Heart left ventricle (tissue), 16 donors: ENCODE results near the gene PRKAR1B. TPM values are rescaled to one million over a fixed set of nuclear protein-coding genes. Genes with fewer than 3 reads are reported as not detected.

Experiments used
- ATAC-seq, 4 donors: fragments of 200-7000 bp; cut with Tn5 transposase; one replicate each; pipeline ENCODE4 v1.9.1; 2020 to 2022; ENCODE audit warnings: moderate library complexity in 4 of 4, mild to moderate bottlenecking in 3 of 4, moderate number of reproducible peaks in 1 of 4
- DNase-seq, 5 donors: peaks; one replicate each; pipeline ENCODE4 v3.0.0-alpha.2; 2020
- H3K27ac ChIP-seq, 12 donors: fragments of 200-600 bp; sonication (generic) in 4 of 12; one replicate each; pipeline versions ENCODE4 v1.5.0 to v1.8.0; 2016 to 2022; ENCODE audit warnings: mild to moderate bottlenecking in 2 of 12
- H3K27me3 ChIP-seq, 9 donors: fragments of 200-600 bp; sonication (generic) in 2 of 9; one replicate each; pipeline versions ENCODE4 v1.5.1 to v1.8.0; 2016 to 2022; ENCODE audit warnings: mild to moderate bottlenecking in 3 of 9
- H3K36me3 ChIP-seq, 9 donors: fragments of 200-600 bp; sonication (generic) in 2 of 9; one replicate each; pipeline versions ENCODE4 v1.5.0 to v1.8.0; 2018 to 2022; ENCODE audit warnings: mild to moderate bottlenecking in 2 of 9
- H3K4me1 ChIP-seq, 12 donors: fragments of 200-600 bp; sonication (generic) in 4 of 12; one replicate each; pipeline versions ENCODE4 v1.5.0 to v1.8.0; 2016 to 2022; ENCODE audit warnings: mild to moderate bottlenecking in 3 of 12
- H3K4me3 ChIP-seq, 12 donors: fragments of 200-600 bp; sonication (generic) in 4 of 12; one replicate each; pipeline versions ENCODE4 v1.5.0 to v1.8.0; 2017 to 2022; ENCODE audit warnings: mild to moderate bottlenecking in 9 of 12, moderate library complexity in 4 of 12
- H3K9me3 ChIP-seq, 12 donors: fragments of 200-600 bp; sonication (generic) in 4 of 12; one replicate each; pipeline versions ENCODE4 v1.5.0 to v1.8.0; 2016 to 2022; ENCODE audit warnings: mild to moderate bottlenecking in 1 of 12
- POLR2A ChIP-seq, 2 donors: fragments of 450-650 bp; IDR thresholded peaks; one replicate each; pipeline ENCODE4 v1.6.1; 2017; ENCODE audit warnings: antibody characterized with exemption in 2 of 2, mild to moderate bottlenecking in 2 of 2, moderate library complexity in 2 of 2
- WGBS, 4 donors: extraction: QIAGEN DNeasy Blood & Tissue Kit in 2 of 4; methylation state at CpG; one replicate each; pipeline versions ENCODE4 v1.1.5 to v1.1.7; 2013 to 2018; 5-methylcytosine and 5-hydroxymethylcytosine counted together
- intact Hi-C, 10 donors: fragments of 100-400 bp; cut with DNase I; formaldehyde crosslinking; loops; one replicate each; pipeline versions ENCODE4 v1.11.1 to v1.14.2; 2022
- polyA plus RNA-seq, 2 donors: library from polyadenylated mRNA; stranded (reverse); fragments of 200-250 nt; gene quantifications; one replicate each; pipeline ENCODE4 v1.2.3, GENCODE V29; 2013
- total RNA-seq, 9 donors: library from RNA; depleted of rRNA in 2 of 9; stranded (reverse); fragments of >200 nt in 2 of 9; fragmentation: NEBNext Ultra II Directional in 3 of 9; extraction: Animal tissue kit (Norgen Biotek cat#: 25700) in 3 of 9; gene quantifications; one replicate each; pipeline versions ENCODE4 v1.1.0 to v1.2.4, GENCODE V29; 2016 to 2023
- TF ChIP-seq, protein P1 (sequence below), 12 donors: fragments of 200-600 bp; sonication (generic) in 4 of 12; IDR thresholded peaks; one replicate each; pipeline versions ENCODE4 v1.5.0 to v1.8.0; 2018 to 2022; ENCODE audit warnings: antibody characterized with exemption in 12 of 12, mild to moderate bottlenecking in 5 of 12
- donor health status: ischemic (EF 13 %, LVEDD 7.1; RV severe dilation, severe dysfunction).
- donor health status: healthy with polysubstance abuse.
- donor health status: DM: no; HTN: yes; CAD: no.
- donor health status: DM: no; HTN: no; CAD: no.
- donor health status: ischemic (EF 25% LVEDD 6.9; RV normal size, moderate dysfunction).
- donor health status: ischemic (EF 25% LVEDD 5.7; RV mildly dilated, moderate dysfunction).
- donor health status: healthy.
- donor health status: DM: yes; HTN: yes; CAD: no.
- donor health status: ischemic (EF 35%, LVEDD 5.7; RV mildly dilated, moderate dysfunction).
- donor health status: nonischemic (EF 11% LVEDD 7.7; RV severe dilation, severe dysfunction).
- donor health status: DM: yes; HTN: yes; CAD: no.
- donor health status: PGD.
- donor health status: ischemic (EF 29% LVEDD 5.4; RV normal size, mild dysfunction).
- donor health status: nonischemic (EF 23%, LVEDD 6.1; RV moderate dilation, normal function).

Gene PRKAR1B
- total and polyA plus RNA-seq, 11 donors: 4.1 to 22.2 (median 17.9) TPM

DNA sequence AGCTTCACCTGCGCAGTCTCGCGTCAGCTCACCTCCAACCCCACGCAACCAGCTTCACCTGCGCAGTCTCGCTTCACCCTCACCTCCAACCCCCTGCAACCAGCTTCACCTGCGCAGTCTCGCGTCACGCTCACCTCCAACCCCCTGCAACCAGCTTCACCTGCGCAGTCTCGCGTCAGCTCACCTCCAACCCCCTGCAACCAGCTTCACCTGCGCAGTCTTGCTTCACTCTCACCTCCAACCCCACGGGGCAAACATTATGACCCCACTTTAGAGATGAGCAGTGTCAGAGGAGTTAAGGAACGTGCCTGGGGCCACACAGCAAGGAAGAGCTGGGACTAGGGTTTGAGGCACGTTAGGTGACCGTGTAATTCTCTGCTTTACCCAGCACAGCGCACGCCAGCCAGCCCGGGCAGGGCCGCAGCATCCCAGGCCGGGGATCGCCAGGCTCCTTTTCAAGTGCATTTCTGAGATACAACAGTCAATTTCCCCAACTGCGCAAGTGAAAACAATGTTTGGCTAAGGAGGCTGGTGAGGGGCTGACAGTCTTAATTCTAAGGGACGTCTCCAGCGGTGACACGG is 184.9 kb downstream of the PRKAR1B start:
- Histone ChIP-seq H3K4me1 (peaks cover 0 to 26% (median 17%) of the 10 kb centered on the region in 12 donors), H3K4me3 (no peak overlapping the region), H3K27ac (peak overlapping the region in 4 of 12 donors; percentile 24 to 48 (median 28)), H3K27me3 (no peaks in the 10 kb centered on the region), H3K36me3 (no peaks in the 10 kb centered on the region), H3K9me3 (no peaks in the 10 kb centered on the region)
- DNase-seq: no peak
- no peak for TF ChIP-seq POLR2A (IDR thresholded peaks at IDR 0.05)
- TF ChIP-seq, protein P1, sequence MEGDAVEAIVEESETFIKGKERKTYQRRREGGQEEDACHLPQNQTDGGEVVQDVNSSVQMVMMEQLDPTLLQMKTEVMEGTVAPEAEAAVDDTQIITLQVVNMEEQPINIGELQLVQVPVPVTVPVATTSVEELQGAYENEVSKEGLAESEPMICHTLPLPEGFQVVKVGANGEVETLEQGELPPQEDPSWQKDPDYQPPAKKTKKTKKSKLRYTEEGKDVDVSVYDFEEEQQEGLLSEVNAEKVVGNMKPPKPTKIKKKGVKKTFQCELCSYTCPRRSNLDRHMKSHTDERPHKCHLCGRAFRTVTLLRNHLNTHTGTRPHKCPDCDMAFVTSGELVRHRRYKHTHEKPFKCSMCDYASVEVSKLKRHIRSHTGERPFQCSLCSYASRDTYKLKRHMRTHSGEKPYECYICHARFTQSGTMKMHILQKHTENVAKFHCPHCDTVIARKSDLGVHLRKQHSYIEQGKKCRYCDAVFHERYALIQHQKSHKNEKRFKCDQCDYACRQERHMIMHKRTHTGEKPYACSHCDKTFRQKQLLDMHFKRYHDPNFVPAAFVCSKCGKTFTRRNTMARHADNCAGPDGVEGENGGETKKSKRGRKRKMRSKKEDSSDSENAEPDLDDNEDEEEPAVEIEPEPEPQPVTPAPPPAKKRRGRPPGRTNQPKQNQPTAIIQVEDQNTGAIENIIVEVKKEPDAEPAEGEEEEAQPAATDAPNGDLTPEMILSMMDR (IDR thresholded peaks at IDR 0.05): no peak
- intact Hi-C loops: no loop called here
- no peak for ATAC-seq
- WGBS, 4 donors: 90 to 95% (median 93%) methylated on average over 28 of the region's 28 CpGs

DNA sequence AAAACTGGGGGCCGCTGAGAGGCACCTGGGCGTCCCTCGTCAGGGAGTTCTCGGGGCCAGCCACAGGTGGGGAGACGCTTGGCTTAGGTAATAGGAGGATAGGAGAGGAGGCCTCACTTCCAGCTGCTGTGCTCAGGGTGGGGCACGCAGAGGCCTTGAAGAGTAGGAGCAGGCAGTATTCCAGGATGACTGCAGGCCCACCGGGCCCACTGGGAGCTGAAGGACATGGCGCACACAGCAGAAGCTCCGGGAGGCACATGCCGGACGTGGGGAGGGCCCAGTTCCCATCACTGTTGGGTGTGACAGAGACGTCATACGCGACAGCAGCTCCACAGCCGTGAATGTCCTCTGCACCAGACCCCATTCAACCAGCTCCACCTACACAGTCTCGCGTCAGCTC is 185.4 kb downstream of the PRKAR1B start:
- Histone ChIP-seq H3K9me3 (no peaks in the 10 kb centered on the region), H3K36me3 (no peaks in the 10 kb centered on the region), H3K27me3 (no peaks in the 10 kb centered on the region), H3K4me3 (no peak overlapping the region), H3K4me1 (peaks cover 0 to 26% (median 17%) of the 10 kb centered on the region in 12 donors), H3K27ac (no peak overlapping the region)
- DNase-seq (no peak), ATAC-seq (no peak)
- no peak for TF ChIP-seq POLR2A (IDR thresholded peaks at IDR 0.05)
- TF ChIP-seq, protein P1 (IDR thresholded peaks at IDR 0.05): no peak
- 90 to 93% (median 92%) methylated on average over 15 to 17 of the region's 17 CpGs for WGBS, 4 donors
- intact Hi-C loops: no loop called here

DNA sequence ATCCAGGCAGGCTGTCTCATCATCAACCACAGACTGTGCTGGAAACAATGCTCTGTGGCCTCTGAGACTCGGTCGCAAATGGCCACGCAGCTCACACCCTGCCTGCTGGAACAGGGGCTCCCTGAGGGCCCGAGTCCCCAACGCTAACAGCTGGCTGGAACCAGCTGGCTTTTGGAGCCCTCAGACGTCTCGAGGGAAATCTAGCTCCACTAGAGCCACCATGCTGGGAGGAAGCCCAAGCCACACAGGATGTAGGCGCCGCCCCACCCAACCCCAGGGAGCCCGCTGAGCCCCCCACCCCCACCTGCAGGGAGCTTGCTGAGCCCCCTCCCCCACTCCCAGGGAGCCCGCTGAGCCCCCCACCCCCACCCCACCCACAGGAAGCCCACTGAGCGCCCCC is 186.1 kb downstream of the PRKAR1B start:
- no peak for TF ChIP-seq POLR2A (IDR thresholded peaks at IDR 0.05)
- TF ChIP-seq, protein P1 (IDR thresholded peaks at IDR 0.05): no peak
- no peaks in the 10 kb centered on the region for H3K27me3 ChIP-seq
- WGBS, 4 donors: 88 to 92% (median 91%) methylated on average over 9 to 12 of the region's 12 CpGs
- intact Hi-C loops: no loop called here
- ATAC-seq: no peak
- no peaks in the 10 kb centered on the region for H3K36me3 ChIP-seq
- no peak for DNase-seq
- H3K27ac ChIP-seq: no peak overlapping the region
- no peak overlapping the region for H3K4me3 ChIP-seq
- H3K4me1 ChIP-seq: peaks cover 0 to 26% (median 17%) of the 10 kb centered on the region in 12 donors
- no peaks in the 10 kb centered on the region for H3K9me3 ChIP-seq

DNA sequence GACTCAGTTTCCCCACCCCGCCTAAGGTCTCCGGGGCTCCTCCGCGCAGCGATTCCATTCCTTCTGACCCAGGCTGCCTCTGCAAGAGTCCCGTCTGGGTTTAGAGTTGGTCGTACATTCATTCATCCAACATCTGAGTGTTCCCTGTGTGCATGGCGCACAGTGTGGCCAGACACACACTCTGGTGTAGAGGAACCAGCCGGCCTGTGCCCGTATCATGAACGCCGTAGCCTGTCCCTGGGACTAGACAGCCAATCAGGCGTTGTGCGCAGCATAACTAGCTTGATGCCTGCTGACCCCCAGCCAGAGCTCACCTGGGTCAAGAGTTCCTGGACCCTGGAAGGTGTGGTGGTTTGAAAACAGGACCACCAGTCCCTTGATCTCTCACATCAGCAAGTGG is 186.5 kb downstream of the PRKAR1B start:
- Histone ChIP-seq H3K27me3 (no peaks in the 10 kb centered on the region), H3K4me1 (peaks cover 0 to 26% (median 17%) of the 10 kb centered on the region in 12 donors), H3K36me3 (no peaks in the 10 kb centered on the region), H3K27ac (no peak overlapping the region), H3K4me3 (no peak overlapping the region), H3K9me3 (no peaks in the 10 kb centered on the region)
- TF ChIP-seq, protein P1 (IDR thresholded peaks at IDR 0.05): no peak
- no peak for TF ChIP-seq POLR2A (IDR thresholded peaks at IDR 0.05)
- intact Hi-C loops: no loop called here
- DNase-seq (no peak), ATAC-seq (no peak)
- 92 to 98% (median 97%) methylated on average over 13 to 14 of the region's 14 CpGs for WGBS, 4 donors
